Activated B cell treated with CpG ODN at 0.5 μM for 24 hours (primary cell): ENCODE results near the gene VSTM2B. TPM values are rescaled to one million over a fixed set of nuclear protein-coding genes. Genes with fewer than 3 reads are reported as not detected.

ENCODE experiments used
- ATAC-seq: fragments of 200-7000 bp; cut with Tn5 transposase; one replicate; pipeline ENCODE4 v1.10.0; 2021; ENCODE audit warnings: low read depth, mild to moderate bottlenecking, moderate library complexity
- CTCF ChIA-PET: fragments of 350-600 bp; sonication (Branson Sonifier 250); formaldehyde crosslinking; loops from one replicate; lab custom pipeline; 2021; ENCODE audit warnings: antibody characterized with exemption; lab: Charles Lee
- POLR2A ChIA-PET: fragments of 350-600 bp; sonication (Branson Sonifier 250); formaldehyde crosslinking; loops from one replicate; lab custom pipeline; 2021; ENCODE audit warnings: antibody characterized with exemption; lab: Charles Lee
- DNase-seq: peaks from one replicate; pipeline ENCODE4 v3.0.0; 2022
- H3K27ac Mint-ChIP-seq: one replicate; pipeline ENCODE4 v1.8.0; 2020; ENCODE audit warnings: mixed read lengths
- H3K27me3 Mint-ChIP-seq: one replicate; pipeline ENCODE4 v1.8.0; 2021; ENCODE audit warnings: mixed read lengths
- H3K36me3 Mint-ChIP-seq: one replicate; pipeline ENCODE4 v1.8.0; 2021; ENCODE audit warnings: low read depth, mixed read lengths
- H3K4me1 Mint-ChIP-seq: one replicate; pipeline ENCODE4 v1.8.0; 2021; ENCODE audit warnings: mixed read lengths
- H3K4me3 Mint-ChIP-seq: one replicate; pipeline ENCODE4 v1.8.0; 2020; ENCODE audit warnings: mild to moderate bottlenecking, mixed read lengths
- H3K9me3 Mint-ChIP-seq: one replicate; pipeline ENCODE4 v1.8.0; 2020; ENCODE audit warnings: mixed read lengths
- CTCF ChIP-seq: fragments of 200-600 bp; IDR thresholded peaks from one replicate; pipeline ENCODE4 v1.8.0; 2022; ENCODE audit warnings: antibody characterized with exemption, mild to moderate bottlenecking
- intact Hi-C: fragments of 100-400 bp; cut with micrococcal nuclease; formaldehyde crosslinking; loops from one replicate; pipeline ENCODE4 v1.15.1; 2024
- total RNA-seq: library from RNA; stranded (reverse); gene quantifications from 2 replicates; pipeline ENCODE4 v1.2.3, GENCODE V29; 2022

The VSTM2B gene
- total RNA-seq, 1 donor from 2014 or later = not detected

DNA sequence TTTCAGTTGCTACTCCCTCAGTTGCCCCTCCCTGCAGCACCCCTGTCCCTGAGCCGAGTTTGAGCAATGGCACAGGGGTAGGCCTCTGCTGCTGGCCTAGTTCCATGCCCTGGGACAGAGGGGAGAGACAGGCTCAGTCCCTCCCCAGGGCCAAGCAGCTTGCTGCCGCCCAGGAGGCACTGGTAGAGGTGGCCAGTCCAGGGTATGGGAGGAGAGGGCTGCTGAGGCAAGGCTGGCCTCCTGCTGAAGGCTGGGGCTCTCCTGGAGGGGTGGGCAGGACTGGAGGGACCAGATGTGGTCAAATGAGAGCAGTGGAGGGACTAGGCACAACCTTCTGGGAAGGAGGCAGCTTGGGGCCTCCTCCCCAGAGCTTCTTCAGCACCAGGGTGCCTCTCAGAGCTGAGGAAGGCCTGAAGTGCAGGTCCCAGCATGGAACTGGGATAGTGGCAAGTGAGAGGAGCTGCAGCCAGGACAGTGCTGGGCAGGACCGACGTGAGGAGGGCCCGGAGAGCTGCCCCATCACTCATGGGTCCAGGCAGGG, 29.8 kb upstream of the VSTM2B start:
- no peak for TF ChIP-seq CTCF
- Mint-ChIP-seq H3K36me3 (no peaks in the 10 kb centered on the region), H3K4me3 (no peak overlapping the region), H3K27ac (no peak overlapping the region), H3K4me1 (no peaks in the 10 kb centered on the region), H3K27me3 (peaks cover 3% of the 10 kb centered on the region), H3K9me3 (peaks cover 2% of the 10 kb centered on the region)
- ATAC-seq (no peak), DNase-seq (no peak)
- CTCF ChIA-PET = no interaction called here
- intact Hi-C loops = no loop called here
- POLR2A ChIA-PET = no interaction called here

DNA sequence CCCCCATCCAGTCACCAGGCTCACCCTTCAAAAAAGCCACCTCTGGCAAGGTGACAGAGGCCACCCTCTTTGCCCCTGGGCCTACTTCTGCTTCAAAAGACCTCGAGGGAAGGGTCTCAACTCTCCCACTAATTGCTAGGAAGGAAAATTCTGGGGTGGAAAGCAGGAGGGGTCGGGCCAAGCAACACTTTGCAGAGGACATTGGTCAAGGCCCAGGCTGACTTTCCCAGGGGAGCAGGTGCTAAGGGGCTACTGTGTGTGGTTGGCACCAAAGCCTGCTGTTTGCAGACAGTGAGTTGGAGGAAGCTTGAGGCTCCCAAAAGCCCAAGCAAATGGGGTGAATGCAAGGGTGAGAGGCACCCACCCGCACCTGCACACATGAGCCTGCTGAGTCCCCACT, 28.6 kb upstream of the VSTM2B start:
- CTCF ChIA-PET = no interaction called here
- POLR2A ChIA-PET = no interaction called here
- Mint-ChIP-seq H3K27ac (no peak overlapping the region), H3K4me1 (no peaks in the 10 kb centered on the region), H3K4me3 (no peak overlapping the region), H3K36me3 (no peaks in the 10 kb centered on the region), H3K27me3 (peaks cover 3% of the 10 kb centered on the region), H3K9me3 (peaks cover 2% of the 10 kb centered on the region)
- no peak for ATAC-seq
- intact Hi-C loops = no loop called here
- no peak for TF ChIP-seq CTCF
- no peak for DNase-seq

GRCh38 chr19:29497686-29498436, 27.9 kb upstream of the VSTM2B start:
- no peak for ATAC-seq
- peaks cover 2% of the 10 kb centered on the region for H3K9me3 Mint-ChIP-seq
- H3K4me1 Mint-ChIP-seq = no peaks in the 10 kb centered on the region
- intact Hi-C loops = no loop called here
- TF ChIP-seq CTCF = no peak
- no peaks in the 10 kb centered on the region for H3K27me3 Mint-ChIP-seq
- no peak overlapping the region for H3K4me3 Mint-ChIP-seq
- CTCF ChIA-PET = no interaction called here
- DNase-seq = no peak
- H3K36me3 Mint-ChIP-seq = no peaks in the 10 kb centered on the region
- no peak overlapping the region for H3K27ac Mint-ChIP-seq
- POLR2A ChIA-PET = no interaction called here

- peaks cover 2% of the 10 kb centered on the region for H3K9me3 Mint-ChIP-seq
These were observed 26.4 kb upstream of the VSTM2B start for GRCh38 chr19:29499261-29499920.

More at GRCh38 chr19:29499261-29499920, 26.4 kb upstream of the VSTM2B start:
- no peak overlapping the region for H3K4me3 Mint-ChIP-seq
- intact Hi-C loops = no loop called here
- ChIA-PET POLR2A (no interaction called here), CTCF (no interaction called here)
- no peak for DNase-seq
- no peak for TF ChIP-seq CTCF
- no peaks in the 10 kb centered on the region for H3K4me1 Mint-ChIP-seq
- H3K27ac Mint-ChIP-seq = no peak overlapping the region
- H3K36me3 Mint-ChIP-seq = no peaks in the 10 kb centered on the region
- H3K27me3 Mint-ChIP-seq = no peaks in the 10 kb centered on the region
- no peak for ATAC-seq
